Cardiac muscle cell (in vitro differentiated cells and primary cell): ENCODE data around the gene TNFRSF25. TPM values are rescaled to one million over a fixed set of nuclear protein-coding genes. Genes with fewer than 3 reads are reported as not detected.
A peak's percentile ranks its signal among the peaks of the same experiment; 100 is the strongest.

Experiments
- DNase-seq, 2 donors: peaks; one replicate each; pipeline versions ENCODE4 v3.0.0 to v3.0.0-alpha.2; 2010 to 2017; ENCODE audit warnings: low read depth in 1 of 2, low spot score in 1 of 2
- H3K27ac ChIP-seq: fragments of 200-600 bp; sonication (generic); 2 replicates; pipeline ENCODE4 v1.5.1; 2016
- H3K27me3 ChIP-seq: fragments of 200-600 bp; sonication (generic); 2 replicates; pipeline ENCODE4 v1.6.0; 2016; ENCODE audit warnings: control low read depth
- H3K36me3 ChIP-seq: fragments of 200-600 bp; sonication (generic); 2 replicates; pipeline ENCODE4 v1.5.1; 2016; ENCODE audit warnings: control low read depth
- H3K4me1 ChIP-seq: fragments of 200-600 bp; sonication (generic); 2 replicates; pipeline ENCODE4 v1.8.1; 2017; ENCODE audit warnings: low read depth, mild to moderate bottlenecking, mixed run types
- H3K4me3 ChIP-seq: fragments of 200-600 bp; sonication (generic); 2 replicates; pipeline ENCODE4 v1.5.1; 2016; ENCODE audit warnings: mild to moderate bottlenecking
- H3K9me3 ChIP-seq: fragments of 200-600 bp; sonication (generic); 2 replicates; pipeline ENCODE4 v1.5.1; 2017; ENCODE audit warnings: low read depth, mild to moderate bottlenecking, control low read depth
- polyA plus RNA-seq: library from polyadenylated mRNA; unstranded; fragments of >200 nt; fragmentation: Nextera tagmentation; extraction: Ambion mirVana; gene quantifications from 2 replicates; pipeline ENCODE4 v1.2.1, GENCODE V29; 2016
- total RNA-seq: library from RNA; depleted of rRNA; stranded (reverse); fragments of >200 nt; gene quantifications from 2 replicates; pipeline ENCODE4 v1.2.3, GENCODE V29; 2016
- TF ChIP-seq, protein P1 (sequence below): IDR thresholded peaks from 2 replicates; pipeline ENCODE4 v1.5.1; 2012; ENCODE audit warnings: low read depth, mild to moderate bottlenecking, low read length

Gene TNFRSF25
- total and polyA plus RNA-seq, 2 experiments from 2014 or later: 11.8 to 31.4 TPM

- TF ChIP-seq, protein P1, sequence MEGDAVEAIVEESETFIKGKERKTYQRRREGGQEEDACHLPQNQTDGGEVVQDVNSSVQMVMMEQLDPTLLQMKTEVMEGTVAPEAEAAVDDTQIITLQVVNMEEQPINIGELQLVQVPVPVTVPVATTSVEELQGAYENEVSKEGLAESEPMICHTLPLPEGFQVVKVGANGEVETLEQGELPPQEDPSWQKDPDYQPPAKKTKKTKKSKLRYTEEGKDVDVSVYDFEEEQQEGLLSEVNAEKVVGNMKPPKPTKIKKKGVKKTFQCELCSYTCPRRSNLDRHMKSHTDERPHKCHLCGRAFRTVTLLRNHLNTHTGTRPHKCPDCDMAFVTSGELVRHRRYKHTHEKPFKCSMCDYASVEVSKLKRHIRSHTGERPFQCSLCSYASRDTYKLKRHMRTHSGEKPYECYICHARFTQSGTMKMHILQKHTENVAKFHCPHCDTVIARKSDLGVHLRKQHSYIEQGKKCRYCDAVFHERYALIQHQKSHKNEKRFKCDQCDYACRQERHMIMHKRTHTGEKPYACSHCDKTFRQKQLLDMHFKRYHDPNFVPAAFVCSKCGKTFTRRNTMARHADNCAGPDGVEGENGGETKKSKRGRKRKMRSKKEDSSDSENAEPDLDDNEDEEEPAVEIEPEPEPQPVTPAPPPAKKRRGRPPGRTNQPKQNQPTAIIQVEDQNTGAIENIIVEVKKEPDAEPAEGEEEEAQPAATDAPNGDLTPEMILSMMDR: no peak
- Histone ChIP-seq H3K36me3 (no peaks in the 10 kb centered on the region), H3K9me3 (no peaks in the 10 kb centered on the region), H3K27ac (no peak overlapping the region), H3K4me3 (no peak overlapping the region), H3K4me1 (peaks cover 2% of the 10 kb centered on the region), H3K27me3 (peaks cover 95% of the 10 kb centered on the region)
- no peak for DNase-seq
Observed at GRCh38 chr1:6414881-6415626, 50.9 kb downstream of the TNFRSF25 start.

DNA sequence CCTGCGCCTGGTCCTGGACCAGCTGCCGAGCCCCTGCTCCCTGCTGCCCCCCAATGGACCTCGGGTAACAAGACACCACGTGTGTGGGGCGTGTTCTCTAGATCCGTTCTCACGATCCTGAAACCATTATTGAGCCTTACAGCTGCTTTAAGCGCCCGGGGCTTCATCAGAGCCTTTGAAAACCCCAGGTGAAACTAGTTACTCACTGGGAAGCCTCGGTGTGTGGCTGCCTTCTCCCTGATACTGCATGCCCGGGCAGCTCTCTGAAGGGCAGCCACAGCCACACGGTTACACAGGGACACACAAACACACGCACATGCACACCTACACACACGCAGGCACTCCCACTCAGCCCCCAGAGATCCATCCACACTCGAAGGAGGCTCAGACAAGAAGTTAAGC lies 51.5 kb downstream of the TNFRSF25 start:
- H3K9me3 ChIP-seq: no peaks in the 10 kb centered on the region
- TF ChIP-seq, protein P1: peak; percentile 77
- no peaks in the 10 kb centered on the region for H3K4me1 ChIP-seq
- peak; percentile 45 to 54 for DNase-seq
- no peak overlapping the region for H3K4me3 ChIP-seq
- H3K36me3 ChIP-seq: no peaks in the 10 kb centered on the region
- peaks cover 89% of the 10 kb centered on the region for H3K27me3 ChIP-seq
- no peak overlapping the region for H3K27ac ChIP-seq

DNA sequence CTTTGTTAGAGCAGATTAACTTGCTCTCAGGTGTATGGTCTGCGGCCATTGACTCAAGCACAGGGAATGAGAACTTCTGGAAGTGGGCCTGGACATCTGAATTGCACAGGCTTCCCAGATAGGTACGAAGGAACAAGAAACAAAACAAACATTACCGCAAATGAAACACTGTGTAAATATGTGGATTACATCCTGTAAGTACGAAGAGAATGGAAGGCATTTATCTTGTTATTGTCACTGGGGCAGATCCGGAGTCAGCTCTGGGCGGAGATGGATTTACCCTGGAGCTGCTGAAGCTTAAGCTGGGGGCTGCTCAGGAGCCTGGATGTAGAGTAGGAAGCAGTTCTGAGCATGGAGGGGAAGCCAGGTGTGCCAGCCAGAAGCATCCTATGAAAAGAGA lies 53.1 kb downstream of the TNFRSF25 start:
- no peak for DNase-seq
- H3K4me1 ChIP-seq: no peaks in the 10 kb centered on the region
- TF ChIP-seq, protein P1: no peak
- no peaks in the 10 kb centered on the region for H3K36me3 ChIP-seq
- no peak overlapping the region for H3K4me3 ChIP-seq
- no peaks in the 10 kb centered on the region for H3K9me3 ChIP-seq
- no peak overlapping the region for H3K27ac ChIP-seq
- H3K27me3 ChIP-seq: peaks cover 83% of the 10 kb centered on the region

Other genes with a start within 250 kb of the TNFRSF25 start
- gene ICMT, start 230.2 kb downstream of the TNFRSF25 start, total RNA-seq: 45.4 and 72.2 TPM in 2 replicates
- 40.6 and 54.3 TPM in 2 replicates for gene ICMT, start 230.2 kb downstream of the TNFRSF25 start, polyA plus RNA-seq
- gene HES3, start 222.0 kb downstream of the TNFRSF25 start, total RNA-seq: not detected in 2 replicates
- gene HES3, start 222.0 kb downstream of the TNFRSF25 start, polyA plus RNA-seq: not detected in 2 replicates
- gene GPR153, start 205.1 kb downstream of the TNFRSF25 start, total RNA-seq: 22.7 and 32.7 TPM in 2 replicates
- gene GPR153, start 205.1 kb downstream of the TNFRSF25 start, polyA plus RNA-seq: 21.0 and 30.3 TPM in 2 replicates
- gene ACOT7, start 72.4 kb downstream of the TNFRSF25 start, total RNA-seq: 11.8 and 24.2 TPM in 2 replicates
- 22.3 and 51.2 TPM in 2 replicates for gene ACOT7, start 72.4 kb downstream of the TNFRSF25 start, polyA plus RNA-seq
- not detected in 2 replicates for gene HES2, start 46.3 kb downstream of the TNFRSF25 start, total RNA-seq
- 0.09 TPM in 1 of 2 replicates, not detected in the other for gene HES2, start 46.3 kb downstream of the TNFRSF25 start, polyA plus RNA-seq
- 9.7 and 18.1 TPM in 2 replicates for gene ESPN, start 41.4 kb downstream of the TNFRSF25 start, total RNA-seq
- 8.0 and 9.7 TPM in 2 replicates for gene ESPN, start 41.4 kb downstream of the TNFRSF25 start, polyA plus RNA-seq
- 21.8 and 34.8 TPM in 2 replicates for gene PLEKHG5, start 25.5 kb upstream of the TNFRSF25 start, total RNA-seq
- gene PLEKHG5, start 25.5 kb upstream of the TNFRSF25 start, polyA plus RNA-seq: 9.6 and 18.7 TPM in 2 replicates
- gene NOL9, start 88.3 kb upstream of the TNFRSF25 start, total RNA-seq: 22.4 and 33.2 TPM in 2 replicates
- 12.9 and 16.7 TPM in 2 replicates for gene NOL9, start 88.3 kb upstream of the TNFRSF25 start, polyA plus RNA-seq
- not detected in 2 replicates for gene TAS1R1, start 89.1 kb upstream of the TNFRSF25 start, total RNA-seq
- 0.17 TPM in 1 of 2 replicates, not detected in the other for gene TAS1R1, start 89.1 kb upstream of the TNFRSF25 start, polyA plus RNA-seq
- 38.5 and 46.3 TPM in 2 replicates for gene ZBTB48, start 113.8 kb upstream of the TNFRSF25 start, total RNA-seq
- 22.4 and 28.8 TPM in 2 replicates for gene ZBTB48, start 113.8 kb upstream of the TNFRSF25 start, polyA plus RNA-seq
- 62.7 and 90.5 TPM in 2 replicates for gene KLHL21, start 136.7 kb upstream of the TNFRSF25 start, total RNA-seq
- 37.3 and 40.6 TPM in 2 replicates for gene KLHL21, start 136.7 kb upstream of the TNFRSF25 start, polyA plus RNA-seq
- gene PHF13, start 147.6 kb upstream of the TNFRSF25 start, total RNA-seq: 20.6 and 31.6 TPM in 2 replicates
- 16.8 and 25.9 TPM in 2 replicates for gene PHF13, start 147.6 kb upstream of the TNFRSF25 start, polyA plus RNA-seq
- gene THAP3, start 158.7 kb upstream of the TNFRSF25 start, total RNA-seq: 46.0 and 55.5 TPM in 2 replicates
- gene THAP3, start 158.7 kb upstream of the TNFRSF25 start, polyA plus RNA-seq: 35.1 and 43.7 TPM in 2 replicates
- gene DNAJC11, start 235.6 kb upstream of the TNFRSF25 start, total RNA-seq: 48.8 and 67.9 TPM in 2 replicates
- 54.3 and 64.7 TPM in 2 replicates for gene DNAJC11, start 235.6 kb upstream of the TNFRSF25 start, polyA plus RNA-seq